Esophagus squamous epithelium (tissue), 5 donors: Measurements from ENCODE around the gene INTS7. TPM values are rescaled to one million over a fixed set of nuclear protein-coding genes. Genes with fewer than 3 reads are reported as not detected.

ENCODE experiments used
- DNase-seq: peaks from one replicate; lab custom pipeline; 2025; lab: John Stamatoyannopoulos, UW
- H3K27ac ChIP-seq, 4 donors: fragments of 200-600 bp; sonication (generic); one replicate each; pipeline ENCODE4 v1.5.1; 2016 to 2019; ENCODE audit warnings: mild to moderate bottlenecking in 1 of 4
- H3K27me3 ChIP-seq, 4 donors: fragments of 200-600 bp; sonication (generic); 1 replicate in 3 of 4; 2 replicates in 1 of 4; pipeline versions ENCODE4 v1.5.1 to v1.6.0; 2017 to 2021; ENCODE audit warnings: antibody characterized with exemption in 1 of 4
- H3K36me3 ChIP-seq, 3 donors: fragments of 200-600 bp; sonication (generic); one replicate each; pipeline ENCODE4 v1.5.1; 2016 to 2019
- H3K4me1 ChIP-seq, 3 donors: fragments of 200-600 bp; sonication (generic); one replicate each; pipeline ENCODE4 v1.5.1; 2017 to 2019
- H3K4me3 ChIP-seq, 4 donors: fragments of 200-600 bp; sonication (generic); 1 replicate in 3 of 4; 2 replicates in 1 of 4; pipeline ENCODE4 v1.5.1; 2016 to 2019; ENCODE audit warnings: mild to moderate bottlenecking in 2 of 4, moderate library complexity in 1 of 4
- H3K9me3 ChIP-seq, 3 donors: fragments of 200-600 bp; sonication (generic); one replicate each; pipeline ENCODE4 v1.5.1; 2016 to 2019
- CTCF ChIP-seq, 6 experiments: fragments of 450-650 bp in 4 of 6; fragments of 200-600 bp in 2 of 6; sonication (generic) in 2 of 6; IDR thresholded peaks; one replicate each; pipeline ENCODE4 v1.5.1; 2016 to 2019; ENCODE audit warnings: antibody characterized with exemption in 6 of 6, mild to moderate bottlenecking in 4 of 6, moderate library complexity in 4 of 6
- POLR2A ChIP-seq, 4 donors: fragments of 450-650 bp; IDR thresholded peaks; one replicate each; pipeline ENCODE4 v1.6.1; 2017; ENCODE audit warnings: antibody characterized with exemption in 4 of 4, mild to moderate bottlenecking in 4 of 4, moderate library complexity in 3 of 4
- WGBS, 2 donors: methylation state at CpG; one replicate each; pipeline ENCODE4 v1.1.5; 2018; 5-methylcytosine and 5-hydroxymethylcytosine counted together
- intact Hi-C: fragments of 100-400 bp; cut with DNase I; formaldehyde crosslinking; loops from one replicate; pipeline ENCODE4 v1.15.0; 2022
- total RNA-seq, 4 donors: library from RNA; depleted of rRNA; stranded (reverse); fragments of >200 nt; gene quantifications; one replicate each; pipeline ENCODE4 v1.1.0, GENCODE V29; 2016
- donor health status: DM: yes; HTN: yes; CAD: no.

Gene INTS7
- total RNA-seq, 4 donors from 2014 or later = 13.8 to 20.7 (median 14.4) TPM

DNA sequence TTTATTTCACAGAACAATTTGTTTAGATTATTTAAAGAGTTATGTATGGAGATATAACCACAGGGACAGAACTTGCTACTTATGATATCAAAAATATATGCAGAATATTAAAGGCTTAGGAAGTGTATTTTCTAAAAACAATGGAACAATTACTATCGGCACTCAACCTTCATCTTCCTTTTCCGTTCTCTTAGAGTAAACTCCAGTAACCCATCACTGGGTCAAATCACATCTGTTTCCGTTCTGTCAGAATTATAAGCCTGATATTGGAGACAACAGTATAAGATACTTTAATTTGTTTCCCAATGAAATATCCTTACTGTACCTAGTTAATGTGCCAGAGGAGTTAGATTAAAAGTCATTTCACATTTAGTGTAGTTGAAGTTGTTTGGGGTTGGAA, 32.4 kb upstream of the INTS7 start:
- DNase-seq = no peak
- TF ChIP-seq POLR2A (IDR thresholded peaks at IDR 0.05) (no peak), CTCF (IDR thresholded peaks at IDR 0.05) (no peak)
- intact Hi-C loops = loop anchor here (10.0 kb wide), 1 partner anchor 387 kb away; no protein-coding TSS in a partner anchor

GRCh38 chr1:212062832-212063438, 27.6 kb upstream of the INTS7 start:
- Histone ChIP-seq H3K9me3 (no peaks in the 10 kb centered on the region), H3K4me1 (no peaks in the 10 kb centered on the region), H3K27ac (no peak overlapping the region), H3K27me3 (no peaks in the 10 kb centered on the region), H3K36me3 (no peaks in the 10 kb centered on the region), H3K4me3 (no peak overlapping the region)
- 82% methylated on average over 5 of the region's 5 CpGs for WGBS, 2 donors
- intact Hi-C loops = loop anchor here (10.0 kb wide), 1 partner anchor 392 kb away; no protein-coding TSS in a partner anchor
- TF ChIP-seq POLR2A (IDR thresholded peaks at IDR 0.05) (no peak), CTCF (IDR thresholded peaks at IDR 0.05) (peak in 5 of 6 experiments; percentile 51 to 73 (median 69))
- no peak for DNase-seq

More for the DNA sequence above, 32.4 kb upstream of the INTS7 start:
- no peak overlapping the region for H3K4me3 ChIP-seq
- H3K36me3 ChIP-seq = no peaks in the 10 kb centered on the region
- WGBS, 2 donors = 77 to 84% methylated on average over 3 of the region's 3 CpGs
- H3K9me3 ChIP-seq = no peaks in the 10 kb centered on the region
- no peaks in the 10 kb centered on the region for H3K4me1 ChIP-seq
- H3K27ac ChIP-seq = no peak overlapping the region
- H3K27me3 ChIP-seq = no peaks in the 10 kb centered on the region

DNA sequence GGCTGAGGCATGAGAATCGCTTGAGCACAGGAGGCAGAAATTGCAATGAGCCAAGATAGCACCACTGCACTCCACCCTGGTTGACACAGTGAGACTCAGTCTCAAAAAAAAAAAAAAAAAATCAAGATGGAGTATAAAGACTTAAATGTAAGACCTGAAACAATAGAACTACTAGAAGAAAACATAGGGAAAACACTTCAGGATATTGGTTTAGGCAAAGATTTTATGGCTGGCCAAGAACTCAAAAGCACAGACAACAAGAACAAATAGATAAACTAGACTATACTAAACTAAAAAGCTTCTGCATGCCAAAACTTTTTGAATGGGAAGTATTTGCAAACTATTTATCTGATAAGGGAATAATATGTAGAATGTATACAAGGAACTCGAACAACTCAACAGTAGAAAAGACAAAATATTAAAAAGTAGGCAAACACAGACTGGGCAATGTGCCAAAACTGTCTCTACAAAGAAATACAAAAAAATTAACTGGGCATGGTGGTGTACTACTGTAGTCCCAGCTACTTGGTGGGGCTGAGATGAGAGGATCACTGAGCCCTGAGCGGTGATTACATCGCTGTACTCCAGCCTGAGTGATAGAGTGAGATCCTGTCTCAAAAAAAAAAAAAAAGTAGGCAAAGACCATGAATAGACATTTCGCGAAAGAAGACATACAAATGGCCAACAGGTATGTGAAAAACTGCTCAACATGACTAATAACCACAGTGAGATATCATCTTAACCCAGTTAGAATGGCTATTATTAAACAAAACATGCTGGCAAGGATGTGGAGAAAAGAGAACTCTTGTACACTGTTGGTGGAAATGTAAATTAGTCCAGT, 25.5 kb upstream of the INTS7 start:
- Histone ChIP-seq H3K27me3 (no peaks in the 10 kb centered on the region), H3K27ac (no peak overlapping the region), H3K4me1 (no peaks in the 10 kb centered on the region), H3K36me3 (peaks cover 0 to 6% (median 0%) of the 10 kb centered on the region in 3 donors), H3K9me3 (no peaks in the 10 kb centered on the region), H3K4me3 (no peak overlapping the region)
- no peak for DNase-seq
- WGBS, 2 donors = 68 to 76% methylated on average over 6 of the region's 6 CpGs
- intact Hi-C loops = loop anchor here (10.0 kb wide), 1 partner anchor 394 kb away; no protein-coding TSS in a partner anchor
- TF ChIP-seq POLR2A (IDR thresholded peaks at IDR 0.05) (no peak), CTCF (IDR thresholded peaks at IDR 0.05) (no peak)

DNA sequence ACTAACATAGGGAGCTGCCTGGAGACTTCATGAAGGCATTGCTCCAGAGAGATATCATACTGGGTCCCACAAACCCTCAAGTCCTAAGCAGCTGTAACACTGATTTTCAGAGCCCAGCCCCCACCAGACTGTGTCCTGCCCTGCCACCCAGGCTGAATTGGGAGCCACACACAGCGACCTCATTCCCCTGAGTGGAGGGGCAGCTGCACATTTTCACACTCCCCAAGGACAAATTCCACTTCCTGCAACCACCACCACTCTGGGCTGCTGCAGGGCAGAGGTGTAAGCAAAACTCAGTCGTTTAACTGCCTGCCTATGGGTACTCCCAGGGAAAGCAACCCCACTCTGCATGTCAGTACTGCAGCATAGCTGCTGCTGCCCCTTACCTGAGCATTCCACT, 20.0 kb upstream of the INTS7 start:
- 90 to 92% methylated on average over 2 of the region's 2 CpGs for WGBS, 2 donors
- intact Hi-C loops = no loop called here
- DNase-seq = no peak

More for the DNA sequence above, 20.0 kb upstream of the INTS7 start:
- H3K9me3 ChIP-seq = no peaks in the 10 kb centered on the region
- H3K27ac ChIP-seq = no peak overlapping the region
- H3K4me1 ChIP-seq = no peaks in the 10 kb centered on the region
- H3K4me3 ChIP-seq = no peak overlapping the region
- peaks cover 0 to 12% (median 0%) of the 10 kb centered on the region in 3 donors for H3K36me3 ChIP-seq
- no peaks in the 10 kb centered on the region for H3K27me3 ChIP-seq
- TF ChIP-seq CTCF (IDR thresholded peaks at IDR 0.05) = no peak
- TF ChIP-seq POLR2A (IDR thresholded peaks at IDR 0.05) = no peak
